GM18499 (cell line): ENCODE measurements around the gene FCRLB.
"Not testable (repeated sequence)": the region's sequence is repeated elsewhere in the genome, so short reads cannot be mapped to it uniquely, and the experiment has no call there.

Source experiments
- ATAC-seq: cut with Tn5 transposase; IDR thresholded peaks from one replicate; pipeline ENCODE4 v1.9.1; 2021; ENCODE audit warnings: moderate number of reproducible peaks; ENCODE audit not compliant: insufficient read depth, unreplicated experiment

Gene FCRLB

DNA sequence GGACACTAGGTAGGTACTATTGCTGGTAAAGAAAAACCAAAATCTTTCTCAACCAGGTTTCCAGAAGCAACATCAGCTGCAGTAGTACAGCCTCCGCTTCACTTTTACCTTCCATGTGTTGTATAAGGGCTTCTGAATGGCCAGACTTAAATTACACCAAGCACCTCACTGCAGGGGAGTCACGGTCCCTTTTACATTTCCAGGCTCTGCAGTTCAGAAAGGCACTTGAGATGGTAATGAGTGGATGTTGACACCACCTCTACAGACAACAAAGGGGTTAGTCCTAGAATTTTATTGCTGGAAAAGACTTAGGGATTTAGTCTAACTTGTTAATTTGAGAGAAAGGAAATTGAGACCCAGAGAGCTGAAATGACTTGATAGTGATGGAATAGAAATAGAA, 16.3 kb downstream of the FCRLB start:
- ATAC-seq, result no peak

GRCh38 chr1:161738627-161739287, 17.4 kb downstream of the FCRLB start:
- ATAC-seq, result peak; percentile 50

GRCh38 chr1:161739865-161740566, 18.7 kb downstream of the FCRLB start:
- ATAC-seq, result no peak

GRCh38 chr1:161740921-161741320, 19.6 kb downstream of the FCRLB start:
- ATAC-seq, result no peak

DNA sequence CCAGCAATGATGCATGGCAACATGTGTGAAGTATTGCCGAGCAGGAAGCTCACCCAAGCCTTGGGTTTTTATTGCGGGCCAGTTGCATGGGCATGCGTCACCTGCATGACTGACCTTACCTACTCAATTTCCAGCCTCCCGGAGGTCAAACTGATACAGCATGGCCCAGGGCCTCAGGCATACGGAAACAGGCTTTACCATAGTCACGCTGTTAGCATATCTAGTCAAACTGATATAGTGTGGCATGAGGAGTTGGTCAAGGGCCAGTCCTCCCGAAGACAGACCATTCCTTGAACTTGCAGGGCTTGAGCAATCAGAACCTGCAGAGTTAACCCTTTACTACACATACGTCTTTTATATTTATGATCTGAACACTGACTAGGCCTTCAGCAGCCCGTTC, 21.9 kb downstream of the FCRLB start:
- no peak for ATAC-seq

DNA sequence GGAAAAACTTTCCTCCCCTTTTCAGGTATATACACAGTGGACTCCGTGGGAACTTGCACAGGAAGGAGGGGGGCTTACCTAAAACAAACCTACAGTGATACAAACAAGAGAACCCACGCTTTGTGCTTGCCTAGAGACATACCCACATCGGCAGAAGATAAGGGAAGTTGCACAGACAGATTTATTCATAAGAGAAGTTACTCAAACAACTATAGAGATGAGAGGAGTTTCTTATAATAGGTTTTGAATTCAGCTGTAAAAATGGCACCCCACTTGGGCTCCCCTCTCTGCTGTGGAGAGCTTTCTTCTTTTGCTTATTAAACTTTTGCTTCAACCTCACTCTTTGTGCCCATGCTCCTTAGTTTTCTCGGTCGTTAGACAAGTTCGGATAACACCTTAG, 26.5 kb downstream of the FCRLB start:
- ATAC-seq, result no peak

- peak; percentile 88 for ATAC-seq
Observed at GRCh38 chr1:161749509-161750407, 28.4 kb downstream of the FCRLB start, which contains the start of gene DUSP12. Gene DUSP12, plus strand, starts transcription at chr1:161749786. Its CDS starts 16 bp downstream, at chr1:161749802.

DNA sequence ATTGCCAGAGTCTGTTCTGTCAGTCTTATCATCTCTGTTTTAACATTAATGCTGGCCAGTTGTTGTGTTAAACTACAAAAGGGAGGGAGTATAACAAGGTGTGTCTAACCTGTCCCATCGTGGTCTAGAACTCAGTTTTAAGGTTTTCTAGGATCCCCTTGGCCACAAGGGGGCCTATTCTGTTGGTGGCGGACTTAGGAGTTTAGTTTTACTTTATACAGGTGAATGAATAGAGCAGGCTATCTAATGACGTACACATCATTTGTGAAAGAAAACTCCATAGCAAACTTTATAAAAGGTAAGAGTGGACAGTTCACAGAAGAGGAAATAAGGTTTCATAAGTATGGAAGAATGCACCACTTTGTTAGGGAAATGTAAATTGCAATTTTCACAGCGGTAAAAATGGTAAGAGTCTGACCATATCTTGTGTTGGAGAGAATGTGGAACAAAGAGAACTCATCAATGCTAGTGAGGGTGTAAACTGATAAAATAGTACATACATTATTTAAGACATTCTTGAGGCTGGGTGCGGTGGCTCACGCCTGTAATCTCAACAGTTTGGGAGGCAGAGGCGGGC, 42.3 kb downstream of the FCRLB start:
- no peak for ATAC-seq

GRCh38 chr1:161766102-161766981, 45.0 kb downstream of the FCRLB start, which contains the start of gene ATF6:
Gene ATF6, plus strand, starts transcription at chr1:161766320. Its CDS starts 41 bp downstream, at chr1:161766361.
- ATAC-seq, result peak; percentile 41

- no peak for ATAC-seq
Observed at GRCh38 chr1:161768461-161768860, 47.1 kb downstream of the FCRLB start.

- no peak for ATAC-seq
Observed at GRCh38 chr1:161768986-161769672, 47.8 kb downstream of the FCRLB start.

DNA sequence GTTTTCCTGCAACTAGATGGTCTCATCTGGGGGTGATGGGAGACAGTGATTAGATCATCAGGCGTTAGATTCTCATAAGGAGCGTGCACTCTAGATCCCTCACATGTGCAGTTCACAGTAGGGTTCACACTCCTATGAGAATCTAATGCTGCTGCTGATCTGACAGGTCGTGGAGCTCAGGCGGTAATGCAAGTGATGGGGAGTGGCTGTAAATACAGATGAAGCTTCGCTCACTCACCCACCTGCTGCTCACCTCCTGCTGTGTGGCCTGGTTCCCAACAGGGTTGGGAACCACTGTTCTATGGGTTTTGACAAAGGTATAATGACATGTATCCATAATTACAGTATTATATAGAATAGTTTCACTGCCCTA, 48.3 kb downstream of the FCRLB start:
- not testable (repeated sequence) for ATAC-seq

GRCh38 chr1:161770250-161770649, 48.9 kb downstream of the FCRLB start:
- no peak for ATAC-seq

DNA sequence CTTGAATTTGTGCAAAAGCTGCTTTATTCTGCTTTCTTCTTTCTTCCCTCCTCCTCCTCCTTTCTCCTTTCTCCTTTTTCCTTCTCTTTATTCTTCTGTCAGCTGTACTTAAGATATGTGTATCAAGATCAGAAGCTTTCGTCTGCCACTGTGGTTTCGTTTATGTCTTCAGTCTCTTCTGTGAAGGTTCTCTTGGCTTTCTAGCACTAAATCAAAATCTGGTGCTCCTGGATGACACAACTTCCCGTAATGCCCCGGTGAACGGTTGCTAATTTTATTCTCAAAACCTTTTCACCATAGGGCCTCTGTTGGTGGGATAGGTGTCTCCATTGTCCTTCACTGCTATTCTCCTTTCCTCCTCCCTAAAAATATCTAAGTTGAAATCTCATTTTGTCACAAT, 49.8 kb downstream of the FCRLB start:
- ATAC-seq, result no peak

GRCh38 chr1:161771973-161772372, 50.6 kb downstream of the FCRLB start:
- no peak for ATAC-seq

GRCh38 chr1:161772397-161772796, 51.1 kb downstream of the FCRLB start:
- no peak for ATAC-seq

- no peak for ATAC-seq
Observed at GRCh38 chr1:161773791-161774190, 52.4 kb downstream of the FCRLB start.

GRCh38 chr1:161777261-161777660, 55.9 kb downstream of the FCRLB start:
- no peak for ATAC-seq
